K562 (cell line): ENCODE measurements around the gene C1orf167. TPM values are rescaled to one million over a fixed set of nuclear protein-coding genes. Genes with fewer than 3 reads are reported as not detected.

Experiments
- ERF ChIP-seq: fragments of 450-650 bp; formaldehyde crosslinking; IDR thresholded peaks from 2 replicates; pipeline ENCODE4 v1.4.0; 2020; ENCODE audit warnings: mild to moderate bottlenecking, mixed read lengths
- ETV6 ChIP-seq, 3 experiments: fragments of 150-350 bp in 1 of 3; sonication (generic) in 1 of 3; formaldehyde crosslinking in 1 of 3; IDR thresholded peaks; 2 replicates each; pipeline versions ENCODE4 v1.6.1 to v1.8.0; 2014 to 2022; ENCODE audit warnings: borderline replicate concordance in 2 of 3, low read depth in 2 of 3, antibody characterized with exemption in 1 of 3, low read length in 1 of 3, mild to moderate bottlenecking in 1 of 3, missing genetic modification reagents in 1 of 3
- HBP1 ChIP-seq: fragments of 450-650 bp; formaldehyde crosslinking; IDR thresholded peaks from 2 replicates; pipeline ENCODE4 v1.4.0; 2022; ENCODE audit warnings: missing genetic modification characterization
- HMGN3 ChIP-seq: IDR thresholded peaks from 2 replicates; pipeline ENCODE4 v1.6.1; 2011; ENCODE audit warnings: borderline replicate concordance, low read depth, mild to moderate bottlenecking, mixed read lengths, low read length; ENCODE audit not compliant: insufficient read length; ENCODE audit errors: extremely low read depth
- HNRNPH1 ChIP-seq: fragments of 200-400 bp; formaldehyde crosslinking; optimal IDR thresholded peaks from 2 replicates; pipeline ENCODE3; 2017; ENCODE audit warnings: low read depth, mild to moderate bottlenecking, low read length, moderate library complexity
- JUN ChIP-seq, 2 experiments: sonication (generic) in 1 of 2; formaldehyde crosslinking in 1 of 2; IDR thresholded peaks; 2 replicates each; pipeline versions ENCODE4 v1.6.1 to v1.8.0; 2012 to 2022; ENCODE audit warnings: borderline replicate concordance in 2 of 2, mild to moderate bottlenecking in 2 of 2, improper control_type of control experiment in 1 of 2, low read depth in 1 of 2, low read length in 1 of 2, missing genetic modification reagents in 1 of 2
- KDM2B ChIP-seq: fragments of 250-450 bp; sonication (Bioruptor Pico); IDR thresholded peaks from 2 replicates; pipeline ENCODE4 v1.8.0; 2021; ENCODE audit warnings: mild to moderate bottlenecking, moderate library complexity
- KDM4B ChIP-seq, 2 experiments: fragments of 450-650 bp in 1 of 2; sonication (generic) in 1 of 2; IDR thresholded peaks; 2 replicates each; pipeline ENCODE4 v1.6.1; 2016 to 2017; ENCODE audit warnings: borderline replicate concordance in 2 of 2, antibody characterized with exemption in 1 of 2, low read depth in 1 of 2, mild to moderate bottlenecking in 1 of 2
- KLF6 ChIP-seq: fragments of 250-450 bp; sonication (Bioruptor Pico); IDR thresholded peaks from 2 replicates; pipeline ENCODE4 v1.4.0; 2020; ENCODE audit warnings: mild to moderate bottlenecking, moderate library complexity, borderline replicate concordance
- MAFG ChIP-seq: fragments of 450-650 bp; conservative IDR thresholded peaks from 2 replicates; pipeline ENCODE4 v1.6.1; 2016; ENCODE audit warnings: missing genetic modification characterization, missing compliant biosample characterization
- MCM5 ChIP-seq: fragments of 450-650 bp; IDR thresholded peaks from 2 replicates; pipeline ENCODE4 v1.6.1; 2016; ENCODE audit warnings: low read depth
- MLX ChIP-seq, 2 experiments: fragments of 450-650 bp in 1 of 2; sonication (generic) in 1 of 2; formaldehyde crosslinking; conservative IDR thresholded peaks; 2 replicates each; pipeline versions ENCODE4 v1.4.0 to v1.8.1; 2020 to 2022; ENCODE audit warnings: mild to moderate bottlenecking in 1 of 2, missing genetic modification reagents in 1 of 2
- NELFE ChIP-seq: IDR thresholded peaks from 2 replicates; pipeline ENCODE4 v1.6.1; 2011; ENCODE audit warnings: mild to moderate bottlenecking; ENCODE audit not compliant: insufficient read depth, insufficient read length
- RFX5 ChIP-seq: IDR thresholded peaks from 2 replicates; pipeline ENCODE4 v1.6.1; 2011; ENCODE audit warnings: low read depth, mild to moderate bottlenecking, improper control_type of control experiment, low read length
- TARDBP ChIP-seq: fragments of 450-650 bp; IDR thresholded peaks from 2 replicates; pipeline ENCODE4 v1.6.1; 2016
- TEAD4 ChIP-seq, 2 experiments: sonication (generic) in 1 of 2; formaldehyde crosslinking in 1 of 2; IDR thresholded peaks; 2 replicates each; pipeline versions ENCODE4 v1.6.1 to v1.8.0; 2012 to 2022; ENCODE audit warnings: borderline replicate concordance in 1 of 2, inconsistent platforms in 1 of 2, low read length in 1 of 2, mild to moderate bottlenecking in 1 of 2, missing genetic modification reagents in 1 of 2
- ZBTB33 ChIP-seq: sonication (generic); formaldehyde crosslinking; IDR thresholded peaks from 2 replicates; pipeline ENCODE4 v1.8.1; 2023; ENCODE audit warnings: mild to moderate bottlenecking, missing genetic modification reagents
- ZEB2 ChIP-seq: fragments of 450-650 bp; IDR thresholded peaks from 2 replicates; pipeline ENCODE4 v1.6.1; 2016
- ZNF23 ChIP-seq: fragments of 250-450 bp; sonication (Bioruptor Pico); IDR thresholded peaks from 2 replicates; pipeline ENCODE4 v1.4.0; 2020; ENCODE audit warnings: mild to moderate bottlenecking
- ZNF431 ChIP-seq: sonication (generic); formaldehyde crosslinking; IDR thresholded peaks from 2 replicates; pipeline ENCODE4 v1.8.0; 2022; ENCODE audit warnings: mild to moderate bottlenecking, missing genetic modification reagents
- ZNF766 ChIP-seq: fragments of 200-800 bp; sonication (Bioruptor generic); conservative IDR thresholded peaks from 2 replicates; pipeline ENCODE4 v1.6.1; 2016; ENCODE audit warnings: missing genetic modification characterization, missing compliant biosample characterization
- ZNF79 ChIP-seq: fragments of 250-450 bp; sonication (Bioruptor Pico); IDR thresholded peaks from 2 replicates; pipeline ENCODE4 v1.4.0; 2020; ENCODE audit warnings: low read depth, mild to moderate bottlenecking, moderate library complexity
- polyA plus RNA-seq, 8 experiments: library from polyadenylated mRNA; depleted of rRNA in 4 of 8; stranded (reverse) in 5 of 8; unstranded in 3 of 8; fragments of >200 nt; fragmentation: Nextera tagmentation in 2 of 8; fragmentation: Illumina TruSeq in 1 of 8; extraction: Ambion mirVana in 2 of 8; extraction: Trizol in 1 of 8; gene quantifications; 2 replicates each; pipeline versions ENCODE4 v1.2.1 to v1.2.3, GENCODE V29; 2011 to 2014; ENCODE audit warnings: inconsistent platforms in 1 of 8, missing spikeins in 1 of 8
- total RNA-seq, 7 experiments: library from RNA; depleted of rRNA in 6 of 7; stranded (reverse); fragments of >200 nt in 6 of 7; fragmentation: Illumina TruSeq in 2 of 7; extraction: Trizol in 2 of 7; gene quantifications; 2 replicates each; pipeline versions ENCODE4 v1.2.1 to v1.2.3, GENCODE V29; 2011 to 2021; ENCODE audit warnings: low replicate concordance in 1 of 7

C1orf167 gene
- total and polyA plus RNA-seq, 9 of the 15 experiments (the other 6 are each of a cell fraction or from before 2014, with no cell fraction given) = 0.22 to 0.86 (median 0.31) TPM; not detected in 2

GRCh38 chr1:11784993-11785769 lies 23.2 kb downstream of the C1orf167 start (continued):
- 0 out of 2 replicates have a peak, but pooled peaks have one; percentile 21 for TF ChIP-seq ZEB2
- no peak for TF ChIP-seq KLF6 (CRISPR knock-in tag)
- peak; percentile 77; the same call in 1 of the 2 replicates for TF ChIP-seq TARDBP
- TF ChIP-seq NELFE = no peak
- 0 out of 2 replicates have a peak, but pooled peaks have one; percentile 14 for TF ChIP-seq JUN (IDR thresholded peaks at IDR 0.05; ENCODE audit: borderline replicate concordance, low read depth, low read length)
- no peak for TF ChIP-seq JUN (CRISPR knock-in tag; IDR thresholded peaks at IDR 0.05; ENCODE audit: borderline replicate concordance)
- TF ChIP-seq ERF (CRISPR knock-in tag) = no peak; the same call in 1 of the 2 replicates
- TF ChIP-seq ZNF79 (CRISPR knock-in tag) = no peak
- peak; percentile 69 for TF ChIP-seq HMGN3
- TF ChIP-seq HNRNPH1 = no peak
- peak; percentile 73; the same call in 1 of the 2 replicates for TF ChIP-seq ZNF431 (CRISPR knock-in tag)
- no peak for TF ChIP-seq MAFG (tag)
- peak; percentile 42; the same call in 1 of the 2 replicates for TF ChIP-seq ZNF766
- peak in 1 of 2 experiments; percentile 29; a peak in 1 of 4 replicates for TF ChIP-seq KDM4B (IDR thresholded peaks at IDR 0.05; ENCODE audit: borderline replicate concordance in 2 of 2, low read depth in 1 of 2)
- no peak for TF ChIP-seq MCM5
- no peak; the same call in 1 of the 2 replicates for TF ChIP-seq HBP1
- TF ChIP-seq TEAD4 (IDR thresholded peaks at IDR 0.05; ENCODE audit: low read length) = no peak
- TF ChIP-seq TEAD4 (CRISPR knock-in tag; IDR thresholded peaks at IDR 0.05; ENCODE audit: borderline replicate concordance) = no peak
- no peak for TF ChIP-seq ETV6 (IDR thresholded peaks at IDR 0.05; ENCODE audit: borderline replicate concordance in 1 of 2, low read depth in 2 of 2, low read length in 1 of 2)
- TF ChIP-seq ETV6 (CRISPR knock-in tag; IDR thresholded peaks at IDR 0.05; ENCODE audit: borderline replicate concordance) = no peak
- no peak for TF ChIP-seq ZNF23 (CRISPR knock-in tag)
- peak; percentile 88 for TF ChIP-seq ZBTB33 (CRISPR knock-in tag)
- no peak for TF ChIP-seq MLX (CRISPR knock-in tag; conservative IDR thresholded peaks at IDR 0.05)
- no peak for TF ChIP-seq RFX5
- TF ChIP-seq KDM2B (CRISPR knock-in tag) = no peak
